Calu3 (cell line): ENCODE data around the gene DLX3. TPM values are rescaled to one million over a fixed set of nuclear protein-coding genes. Genes with fewer than 3 reads are reported as not detected.

Source experiments
- BruUV-seq: library from RNA; stranded (reverse); fragments of 400-500 nt; replicated peaks from 2 replicates; lab custom pipeline; 2021; lab: Mats Ljungman, UMichigan
- CTCF ChIA-PET: fragments of 300-600 bp; sonication (Branson Sonifier 250); formaldehyde crosslinking; loops from one replicate; lab custom pipeline; 2022; ENCODE audit warnings: antibody characterized with exemption; lab: Charles Lee
- DNase-seq: peaks from one replicate; pipeline ENCODE4 v3.0.0; 2022
- H3K27ac Mint-ChIP-seq: one replicate; pipeline ENCODE4 v1.8.0; 2022; ENCODE audit warnings: mixed read lengths; ENCODE audit not compliant: unreplicated experiment
- H3K27me3 Mint-ChIP-seq: one replicate; pipeline ENCODE4 v1.8.0; 2022; ENCODE audit warnings: mixed read lengths; ENCODE audit not compliant: unreplicated experiment
- H3K36me3 Mint-ChIP-seq: one replicate; pipeline ENCODE4 v1.8.0; 2022; ENCODE audit warnings: mild to moderate bottlenecking, moderate library complexity, mixed read lengths; ENCODE audit not compliant: insufficient read depth, unreplicated experiment
- H3K4me1 Mint-ChIP-seq: one replicate; pipeline ENCODE4 v1.8.0; 2022; ENCODE audit warnings: mild to moderate bottlenecking, low read depth, mixed read lengths; ENCODE audit not compliant: unreplicated experiment
- H3K4me3 Mint-ChIP-seq: one replicate; pipeline ENCODE4 v1.8.0; 2022; ENCODE audit warnings: mild to moderate bottlenecking, low read depth, moderate library complexity, mixed read lengths; ENCODE audit not compliant: unreplicated experiment
- H3K9me3 Mint-ChIP-seq: one replicate; pipeline ENCODE4 v1.8.0; 2022; ENCODE audit warnings: low read depth, mixed read lengths; ENCODE audit not compliant: unreplicated experiment
- intact Hi-C: fragments of 100-400 bp; cut with micrococcal nuclease; formaldehyde crosslinking; loops from one replicate; pipeline ENCODE4 v1.10.0; 2022; ENCODE audit not compliant: unreplicated experiment
- total RNA-seq: library from RNA; stranded (reverse); gene quantifications from 2 replicates; pipeline ENCODE4 v1.2.3, GENCODE V29; 2022
- TF ChIP-seq, protein P1 (sequence below): fragments of 200-600 bp; IDR thresholded peaks from one replicate; pipeline ENCODE4 v1.8.0; 2022; ENCODE audit warnings: antibody characterized with exemption; ENCODE audit not compliant: unreplicated experiment

Gene DLX3
- total RNA-seq, 1 experiment from 2014 or later, result not detected

DNA sequence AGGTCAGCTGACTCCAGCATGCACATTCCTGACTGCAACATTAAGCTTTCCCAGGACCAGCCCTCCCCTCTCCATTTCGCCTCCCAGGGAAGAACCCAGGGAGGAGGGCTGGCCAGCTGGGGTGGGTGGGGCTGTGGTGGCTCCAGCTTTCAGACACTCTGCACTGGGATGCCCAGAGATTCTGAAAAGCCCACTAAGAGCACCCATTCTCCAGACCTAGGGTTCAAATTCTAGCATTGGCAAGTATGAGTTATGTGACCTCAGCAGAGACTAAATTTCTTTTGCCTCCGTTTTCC, 7.8 kb downstream of the DLX3 start:
- no peaks in the 10 kb centered on the region for H3K9me3 Mint-ChIP-seq
- H3K4me3 Mint-ChIP-seq, result no peak overlapping the region
- peaks cover 100% of the 10 kb centered on the region for H3K27me3 Mint-ChIP-seq
- TF ChIP-seq, protein P1, sequence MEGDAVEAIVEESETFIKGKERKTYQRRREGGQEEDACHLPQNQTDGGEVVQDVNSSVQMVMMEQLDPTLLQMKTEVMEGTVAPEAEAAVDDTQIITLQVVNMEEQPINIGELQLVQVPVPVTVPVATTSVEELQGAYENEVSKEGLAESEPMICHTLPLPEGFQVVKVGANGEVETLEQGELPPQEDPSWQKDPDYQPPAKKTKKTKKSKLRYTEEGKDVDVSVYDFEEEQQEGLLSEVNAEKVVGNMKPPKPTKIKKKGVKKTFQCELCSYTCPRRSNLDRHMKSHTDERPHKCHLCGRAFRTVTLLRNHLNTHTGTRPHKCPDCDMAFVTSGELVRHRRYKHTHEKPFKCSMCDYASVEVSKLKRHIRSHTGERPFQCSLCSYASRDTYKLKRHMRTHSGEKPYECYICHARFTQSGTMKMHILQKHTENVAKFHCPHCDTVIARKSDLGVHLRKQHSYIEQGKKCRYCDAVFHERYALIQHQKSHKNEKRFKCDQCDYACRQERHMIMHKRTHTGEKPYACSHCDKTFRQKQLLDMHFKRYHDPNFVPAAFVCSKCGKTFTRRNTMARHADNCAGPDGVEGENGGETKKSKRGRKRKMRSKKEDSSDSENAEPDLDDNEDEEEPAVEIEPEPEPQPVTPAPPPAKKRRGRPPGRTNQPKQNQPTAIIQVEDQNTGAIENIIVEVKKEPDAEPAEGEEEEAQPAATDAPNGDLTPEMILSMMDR, result no peak
- H3K27ac Mint-ChIP-seq, result no peak overlapping the region
- peaks cover 18% of the 10 kb centered on the region for H3K4me1 Mint-ChIP-seq
- intact Hi-C loops, result no loop called here
- DNase-seq, result no peak
- no TSS peak for BruUV-seq
- H3K36me3 Mint-ChIP-seq, result peaks cover 8% of the 10 kb centered on the region
- CTCF ChIA-PET, result no interaction called here

DNA sequence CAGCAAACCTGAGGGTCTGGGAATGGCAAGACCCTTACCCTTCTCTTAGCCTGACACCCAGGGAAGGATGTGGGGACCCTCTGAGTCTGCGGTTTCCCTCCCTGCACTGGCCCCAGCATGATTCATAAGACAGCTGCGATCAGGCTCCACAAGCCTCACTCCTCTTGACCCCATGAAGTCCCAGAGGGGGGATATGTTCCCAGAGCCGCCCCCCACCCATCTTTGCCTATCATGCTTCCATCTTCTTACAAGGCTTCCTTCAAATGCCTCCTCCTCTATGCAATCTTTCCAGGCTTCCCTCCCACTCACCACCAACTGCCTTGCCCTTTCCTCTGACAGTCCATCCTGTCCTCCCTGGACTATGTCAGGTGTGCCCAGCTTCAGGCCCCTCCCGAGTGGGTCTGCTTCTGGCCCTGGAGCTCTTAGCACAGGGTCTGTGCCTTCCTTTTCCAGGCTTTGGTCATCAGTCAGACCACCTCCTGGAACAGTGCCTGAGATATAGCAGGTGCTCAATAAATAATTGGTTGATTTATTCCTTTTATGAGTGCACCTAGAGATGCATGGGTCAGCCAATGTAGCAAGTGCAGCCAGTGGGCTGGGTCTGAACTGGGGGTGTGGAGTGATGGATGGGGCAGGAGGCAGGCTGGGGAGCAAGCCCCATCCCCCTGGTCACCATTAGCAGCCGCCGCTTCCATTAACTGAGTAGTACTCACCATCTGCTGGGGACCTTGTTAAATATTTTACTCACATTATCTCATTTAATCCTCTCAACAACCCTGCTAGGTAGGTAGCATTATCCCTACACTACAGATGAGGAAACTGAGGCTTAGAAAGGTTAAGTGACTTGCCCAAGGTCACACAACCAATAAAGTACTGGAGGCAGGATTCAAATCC, 8.4 kb downstream of the DLX3 start:
- CTCF ChIA-PET, result interaction anchor here (0.8 to 1.1 kb wide), 2 partner anchors 10 to 99 kb away, joined by 3 to 4 read pairs; no protein-coding TSS in a partner anchor

DNA sequence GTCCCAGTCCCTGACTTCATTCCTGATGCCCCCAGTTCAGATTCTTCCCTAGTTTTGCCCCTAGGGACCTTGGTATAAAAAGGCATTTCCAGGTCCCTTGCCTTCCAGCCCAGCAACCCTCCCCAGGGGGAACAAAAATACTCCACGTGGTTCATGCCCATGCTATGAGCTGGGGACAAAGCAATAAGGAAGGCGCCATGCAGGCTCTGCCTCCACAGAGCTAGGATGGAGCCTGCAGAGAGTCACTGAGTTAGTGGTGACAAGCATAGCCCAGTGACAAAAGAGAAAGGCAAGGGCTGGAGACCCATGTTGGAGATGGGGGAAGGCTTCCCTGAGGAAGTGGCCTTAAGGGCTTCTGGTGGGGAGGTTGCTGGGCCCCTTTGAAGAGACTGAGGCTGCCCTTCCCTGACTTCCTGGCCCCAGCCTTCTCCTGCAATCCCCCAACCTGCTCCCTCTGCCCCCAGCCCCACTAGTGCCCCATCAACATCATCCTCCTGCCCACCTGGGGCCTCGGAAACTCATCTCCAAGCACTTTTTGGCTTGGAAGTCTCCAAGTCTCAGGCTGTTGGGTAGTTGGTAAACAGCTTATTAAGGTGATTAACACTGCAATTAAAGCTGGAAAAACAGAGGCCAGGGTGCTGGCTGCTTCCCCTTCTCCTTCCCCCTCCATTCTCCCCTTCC, 9.6 kb downstream of the DLX3 start:
- no TSS peak for BruUV-seq
- intact Hi-C loops, result no loop called here
- TF ChIP-seq, protein P1, result no peak
- H3K27ac Mint-ChIP-seq, result no peak overlapping the region
- CTCF ChIA-PET, result interaction anchor here (1.1 kb wide), 1 partner anchor 11 kb away, joined by 4 read pairs; no protein-coding TSS in a partner anchor
- no peaks in the 10 kb centered on the region for H3K9me3 Mint-ChIP-seq
- no peak overlapping the region for H3K4me3 Mint-ChIP-seq
- H3K4me1 Mint-ChIP-seq, result peaks cover 18% of the 10 kb centered on the region
- H3K36me3 Mint-ChIP-seq, result peaks cover 8% of the 10 kb centered on the region
- DNase-seq, result no peak
- H3K27me3 Mint-ChIP-seq, result peaks cover 100% of the 10 kb centered on the region

More for the DNA sequence above, 8.4 kb downstream of the DLX3 start:
- BruUV-seq, result no TSS peak
- Mint-ChIP-seq H3K4me3 (no peak overlapping the region), H3K36me3 (peaks cover 8% of the 10 kb centered on the region), H3K27me3 (peaks cover 100% of the 10 kb centered on the region), H3K4me1 (peaks cover 18% of the 10 kb centered on the region), H3K9me3 (no peaks in the 10 kb centered on the region), H3K27ac (no peak overlapping the region)
- intact Hi-C loops, result no loop called here
- TF ChIP-seq, protein P1, result no peak
- no peak for DNase-seq

DNA sequence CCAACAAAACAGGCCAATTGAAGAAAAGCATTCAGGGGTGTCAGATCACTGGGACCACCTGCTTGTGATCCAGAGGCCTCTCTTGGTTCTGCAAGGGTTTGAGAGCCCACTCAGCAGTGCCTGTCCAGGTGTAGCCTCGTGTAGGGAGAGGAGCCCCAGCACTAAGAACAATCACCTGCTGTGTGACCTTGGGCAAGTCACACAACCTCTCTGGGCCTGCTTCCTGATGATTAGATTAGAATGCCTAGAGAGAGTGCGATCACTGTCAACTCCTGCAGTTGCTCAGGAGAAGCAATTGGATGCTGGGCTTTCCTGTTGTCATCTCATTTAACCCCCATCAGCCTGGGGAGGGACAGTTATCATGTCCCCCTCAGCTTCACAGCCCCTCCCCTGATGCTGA, 10.2 kb downstream of the DLX3 start:
- H3K27ac Mint-ChIP-seq, result no peak overlapping the region
- DNase-seq, result no peak
- peaks cover 8% of the 10 kb centered on the region for H3K36me3 Mint-ChIP-seq
- no TSS peak for BruUV-seq
- no peaks in the 10 kb centered on the region for H3K9me3 Mint-ChIP-seq
- peaks cover 18% of the 10 kb centered on the region for H3K4me1 Mint-ChIP-seq
- H3K27me3 Mint-ChIP-seq, result peaks cover 100% of the 10 kb centered on the region
- CTCF ChIA-PET, result interaction anchor here (2.3 kb wide), 1 partner anchor 12 kb away, joined by 9 read pairs; no protein-coding TSS in a partner anchor
- H3K4me3 Mint-ChIP-seq, result no peak overlapping the region
- intact Hi-C loops, result no loop called here
- TF ChIP-seq, protein P1, result no peak
